Mesothelial cell of epicardium (in vitro differentiated cells): ENCODE results near the gene SOX11. TPM values are rescaled to one million over a fixed set of nuclear protein-coding genes. Genes with fewer than 3 reads are reported as not detected.

Experiments
- DNase-seq, 2 experiments: peaks; one replicate each; pipeline ENCODE4 v3.0.0; 2021; ENCODE audit warnings: low spot score in 2 of 2; ENCODE audit not compliant: unreplicated experiment in 2 of 2
- H3K27ac Mint-ChIP-seq: 2 replicates; pipeline ENCODE4 v1.8.0; 2021; ENCODE audit warnings: mixed read lengths
- H3K27me3 Mint-ChIP-seq: 2 replicates; pipeline ENCODE4 v1.8.0; 2021; ENCODE audit warnings: low read depth, mixed read lengths
- H3K36me3 Mint-ChIP-seq: 2 replicates; pipeline ENCODE4 v1.8.0; 2021; ENCODE audit warnings: mixed read lengths
- H3K4me1 Mint-ChIP-seq: 2 replicates; pipeline ENCODE4 v1.8.0; 2021; ENCODE audit warnings: mixed read lengths
- H3K4me3 Mint-ChIP-seq: 2 replicates; pipeline ENCODE4 v1.8.0; 2021; ENCODE audit warnings: mild to moderate bottlenecking, moderate library complexity, mixed read lengths
- H3K9me3 Mint-ChIP-seq: 2 replicates; pipeline ENCODE4 v1.8.0; 2021; ENCODE audit warnings: mixed read lengths
- total RNA-seq: library from RNA; stranded (reverse); gene quantifications from 3 replicates; pipeline ENCODE4 v1.2.1, GENCODE V29; 2021
- TF ChIP-seq, protein P1 (sequence below): fragments of 200-600 bp; sonication (generic); IDR thresholded peaks from one replicate; pipeline ENCODE4 v1.5.0; 2021; ENCODE audit warnings: antibody characterized with exemption; ENCODE audit not compliant: unreplicated experiment

The SOX11 gene
- total RNA-seq, 1 donor from 2014 or later: 46.2 TPM

GRCh38 chr2:5736886-5737285 is 44.7 kb downstream of the SOX11 start:
- no peak overlapping the region for H3K4me3 Mint-ChIP-seq
- no peaks in the 10 kb centered on the region for H3K36me3 Mint-ChIP-seq
- H3K27ac Mint-ChIP-seq: peak overlapping the region; percentile 40
- TF ChIP-seq, protein P1, sequence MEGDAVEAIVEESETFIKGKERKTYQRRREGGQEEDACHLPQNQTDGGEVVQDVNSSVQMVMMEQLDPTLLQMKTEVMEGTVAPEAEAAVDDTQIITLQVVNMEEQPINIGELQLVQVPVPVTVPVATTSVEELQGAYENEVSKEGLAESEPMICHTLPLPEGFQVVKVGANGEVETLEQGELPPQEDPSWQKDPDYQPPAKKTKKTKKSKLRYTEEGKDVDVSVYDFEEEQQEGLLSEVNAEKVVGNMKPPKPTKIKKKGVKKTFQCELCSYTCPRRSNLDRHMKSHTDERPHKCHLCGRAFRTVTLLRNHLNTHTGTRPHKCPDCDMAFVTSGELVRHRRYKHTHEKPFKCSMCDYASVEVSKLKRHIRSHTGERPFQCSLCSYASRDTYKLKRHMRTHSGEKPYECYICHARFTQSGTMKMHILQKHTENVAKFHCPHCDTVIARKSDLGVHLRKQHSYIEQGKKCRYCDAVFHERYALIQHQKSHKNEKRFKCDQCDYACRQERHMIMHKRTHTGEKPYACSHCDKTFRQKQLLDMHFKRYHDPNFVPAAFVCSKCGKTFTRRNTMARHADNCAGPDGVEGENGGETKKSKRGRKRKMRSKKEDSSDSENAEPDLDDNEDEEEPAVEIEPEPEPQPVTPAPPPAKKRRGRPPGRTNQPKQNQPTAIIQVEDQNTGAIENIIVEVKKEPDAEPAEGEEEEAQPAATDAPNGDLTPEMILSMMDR: no peak
- peaks cover 15% of the 10 kb centered on the region for H3K4me1 Mint-ChIP-seq
- H3K27me3 Mint-ChIP-seq: no peaks in the 10 kb centered on the region
- H3K9me3 Mint-ChIP-seq: peaks cover 9% of the 10 kb centered on the region
- DNase-seq: no peak

DNA sequence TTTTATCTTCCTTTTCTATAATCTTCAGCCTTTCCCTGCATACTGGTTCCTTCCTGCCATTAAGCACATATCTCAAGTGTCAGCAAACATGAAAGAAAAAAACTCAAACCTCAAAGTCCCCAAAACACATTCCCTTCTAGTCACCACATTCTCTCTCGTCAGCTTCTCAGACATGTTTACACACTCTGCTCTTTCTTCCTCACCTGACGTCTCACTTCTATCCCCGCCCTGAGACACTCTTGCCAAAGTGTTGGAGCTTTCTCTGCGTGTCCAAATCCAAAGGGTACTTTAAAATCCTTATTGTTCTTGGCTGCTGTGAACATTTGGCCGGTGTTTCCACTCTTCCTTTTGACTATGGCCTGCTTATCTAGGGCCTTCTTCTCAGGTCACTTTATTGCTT is 47.9 kb downstream of the SOX11 start:
- Mint-ChIP-seq H3K36me3 (no peaks in the 10 kb centered on the region), H3K27me3 (no peaks in the 10 kb centered on the region), H3K9me3 (no peaks in the 10 kb centered on the region), H3K4me1 (peaks cover 17% of the 10 kb centered on the region), H3K4me3 (no peak overlapping the region), H3K27ac (no peak overlapping the region)
- TF ChIP-seq, protein P1: no peak
- DNase-seq: no peak

DNA sequence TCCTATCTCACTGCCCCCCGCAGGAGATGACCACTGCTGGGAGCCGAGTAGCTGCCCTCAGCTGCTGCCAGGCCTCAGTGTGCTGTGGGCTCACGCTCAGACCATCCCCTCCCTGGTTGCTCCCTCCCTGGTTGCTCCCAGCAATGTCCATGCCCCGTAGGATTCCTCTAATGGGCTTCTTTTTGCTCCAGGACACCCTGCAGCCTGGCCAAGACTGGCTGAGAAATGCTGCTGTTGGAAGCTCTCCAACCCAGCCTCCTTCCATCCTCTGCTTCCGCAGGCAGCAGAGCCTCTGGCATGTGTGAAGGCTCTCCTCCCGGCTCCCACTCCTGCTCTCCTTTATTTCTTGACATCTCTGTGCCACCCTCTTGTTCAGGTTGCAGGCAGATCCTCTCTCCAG is 48.6 kb downstream of the SOX11 start:
- no peak for DNase-seq
- peaks cover 2% of the 10 kb centered on the region for H3K27me3 Mint-ChIP-seq

DNA sequence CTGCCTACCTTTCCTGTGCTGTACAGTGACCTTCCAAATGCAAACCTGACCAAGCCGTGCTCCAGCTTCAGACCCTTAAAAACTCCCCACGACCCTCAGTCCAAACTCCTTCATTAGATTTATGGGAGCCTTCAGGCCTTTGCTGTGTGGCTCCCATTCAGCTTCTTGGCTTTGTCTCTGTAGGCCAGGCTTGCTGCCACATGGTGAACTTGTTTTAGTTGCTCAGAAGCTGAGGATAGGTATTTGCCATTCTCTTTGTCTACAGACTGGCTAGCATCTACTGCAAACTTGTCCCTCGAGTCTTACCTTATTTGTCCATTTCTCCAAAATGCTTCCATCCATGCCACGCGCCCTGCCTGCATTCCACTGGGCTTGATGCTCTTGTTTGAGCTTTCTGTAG is 49.1 kb downstream of the SOX11 start:
- H3K27ac Mint-ChIP-seq: no peak overlapping the region
- H3K27me3 Mint-ChIP-seq: peaks cover 2% of the 10 kb centered on the region
- H3K4me1 Mint-ChIP-seq: peaks cover 9% of the 10 kb centered on the region
- no peaks in the 10 kb centered on the region for H3K9me3 Mint-ChIP-seq
- TF ChIP-seq, protein P1: no peak
- DNase-seq: no peak
- H3K36me3 Mint-ChIP-seq: no peaks in the 10 kb centered on the region
- H3K4me3 Mint-ChIP-seq: no peak overlapping the region

More for the DNA sequence above, 48.6 kb downstream of the SOX11 start:
- H3K4me1 Mint-ChIP-seq: peaks cover 13% of the 10 kb centered on the region
- TF ChIP-seq, protein P1: no peak
- no peaks in the 10 kb centered on the region for H3K36me3 Mint-ChIP-seq
- H3K9me3 Mint-ChIP-seq: no peaks in the 10 kb centered on the region
- no peak overlapping the region for H3K27ac Mint-ChIP-seq
- no peak overlapping the region for H3K4me3 Mint-ChIP-seq

DNA sequence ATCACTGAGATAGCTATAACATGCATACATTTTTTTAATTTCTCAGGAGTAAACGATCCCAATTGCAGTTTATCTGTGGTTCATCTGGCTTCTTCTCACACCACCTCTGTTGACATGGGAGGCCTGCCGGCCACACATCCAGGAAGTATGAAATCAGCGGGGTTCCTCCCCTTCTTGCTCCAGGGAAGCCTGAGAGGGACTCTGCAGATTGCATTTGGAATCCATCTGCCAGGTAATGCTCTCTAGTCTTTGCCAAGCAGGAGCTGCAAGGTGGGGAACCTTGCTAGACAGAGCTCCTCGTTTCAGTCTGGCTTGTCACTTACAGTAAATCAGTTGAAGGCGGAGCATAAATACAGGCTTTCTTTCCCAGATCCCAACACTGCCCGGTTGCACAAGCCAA is 49.9 kb downstream of the SOX11 start:
- Mint-ChIP-seq H3K9me3 (no peaks in the 10 kb centered on the region), H3K4me3 (no peak overlapping the region), H3K27me3 (peaks cover 5% of the 10 kb centered on the region), H3K27ac (no peak overlapping the region), H3K4me1 (peaks cover 6% of the 10 kb centered on the region), H3K36me3 (no peaks in the 10 kb centered on the region)
- DNase-seq: no peak
- TF ChIP-seq, protein P1: no peak

GRCh38 chr2:5748391-5748790 is 56.2 kb downstream of the SOX11 start:
- peaks cover 43% of the 10 kb centered on the region for H3K27me3 Mint-ChIP-seq
- no peaks in the 10 kb centered on the region for H3K9me3 Mint-ChIP-seq
- H3K36me3 Mint-ChIP-seq: no peaks in the 10 kb centered on the region
- TF ChIP-seq, protein P1: no peak
- no peak overlapping the region for H3K4me3 Mint-ChIP-seq
- no peak overlapping the region for H3K27ac Mint-ChIP-seq
- H3K4me1 Mint-ChIP-seq: peaks cover 2% of the 10 kb centered on the region
- no peak for DNase-seq
